Neural cell (in vitro differentiated cells): ENCODE data around the gene SFRP5. TPM values are rescaled to one million over a fixed set of nuclear protein-coding genes. Genes with fewer than 3 reads are reported as not detected.

Experiments used
- H2AFZ ChIP-seq: fragments of 200-600, 300-800 bp; sonication (generic), shearing (Covaris generic); 2 replicates; pipeline ENCODE4 v1.6.0; 2014; ENCODE audit warnings: low read depth, mild to moderate bottlenecking, antibody characterized with exemption, low read length, moderate library complexity
- H3F3A ChIP-seq: fragments of 200-600 bp; shearing (Covaris generic); 2 replicates; pipeline ENCODE4 v1.6.1; 2016; ENCODE audit warnings: mild to moderate bottlenecking, moderate library complexity, mixed read lengths, antibody characterized with exemption, low read length; ENCODE audit not compliant: insufficient read depth, poor library complexity, severe bottlenecking
- H3K27ac ChIP-seq: fragments of 200-600, 300-800 bp; sonication (generic), shearing (Covaris generic); 2 replicates; pipeline ENCODE4 v1.5.1; 2014; ENCODE audit warnings: mild to moderate bottlenecking, low read length, moderate library complexity
- H3K27me3 ChIP-seq: fragments of 300-800, 200-600 bp; sonication (generic), shearing (Covaris generic); 2 replicates; pipeline ENCODE4 v1.6.0; 2014; ENCODE audit warnings: mild to moderate bottlenecking, low read depth, low read length, moderate library complexity; ENCODE audit not compliant: insufficient read depth
- H3K36me3 ChIP-seq: fragments of 300-800, 200-600 bp; sonication (generic), shearing (Covaris generic); 2 replicates; pipeline ENCODE4 v1.5.1; 2014; ENCODE audit warnings: mild to moderate bottlenecking, antibody characterized with exemption, low read length, moderate library complexity; ENCODE audit not compliant: insufficient read depth
- H3K4me2 ChIP-seq: fragments of 300-800, 200-600 bp; sonication (generic), shearing (Covaris generic); 2 replicates; pipeline ENCODE4 v1.6.0; 2014; ENCODE audit warnings: mild to moderate bottlenecking, low read length
- H3K4me3 ChIP-seq: fragments of 300-800, 200-600 bp; sonication (generic), shearing (Covaris generic); 2 replicates; pipeline ENCODE4 v1.5.1; 2014; ENCODE audit warnings: mild to moderate bottlenecking, low read length, moderate library complexity
- H3K79me2 ChIP-seq: fragments of 200-600 bp; shearing (Covaris generic); replicated peaks from 2 replicates; pipeline ENCODE4 v1.6.0; 2014; ENCODE audit warnings: mild to moderate bottlenecking, low read length, moderate library complexity; ENCODE audit not compliant: insufficient read depth
- H3K9ac ChIP-seq: fragments of 300-800, 200-600 bp; sonication (generic), shearing (Covaris generic); 2 replicates; pipeline ENCODE4 v1.6.1; 2016; ENCODE audit warnings: mild to moderate bottlenecking, low read length, mixed read lengths
- H3K9me2 ChIP-seq: fragments of 200-600 bp; shearing (Covaris generic); 2 replicates; pipeline ENCODE4 v1.6.1; 2016; ENCODE audit warnings: mild to moderate bottlenecking, low read length, mixed read lengths; ENCODE audit not compliant: insufficient read depth
- H3K9me3 ChIP-seq: fragments of 200-600, 300-800 bp; sonication (generic), shearing (Covaris generic); 2 replicates; pipeline ENCODE4 v1.6.1; 2016; ENCODE audit warnings: mild to moderate bottlenecking, mixed run types, low read length, moderate library complexity, mixed read lengths
- H4K20me1 ChIP-seq: fragments of 200-600 bp; shearing (Covaris generic); 2 replicates; pipeline ENCODE4 v1.6.1; 2016; ENCODE audit warnings: mild to moderate bottlenecking, mixed run types; ENCODE audit not compliant: insufficient read depth
- CTCF ChIP-seq: fragments of 450-650 bp; IDR thresholded peaks from 2 replicates; pipeline ENCODE4 v1.5.1; 2014; ENCODE audit warnings: antibody characterized with exemption, mild to moderate bottlenecking, moderate library complexity; ENCODE audit not compliant: poor library complexity, severe bottlenecking
- EP300 ChIP-seq: fragments of 450-650 bp; conservative IDR thresholded peaks from 2 replicates; pipeline ENCODE4 v1.6.1; 2014; ENCODE audit warnings: antibody characterized with exemption, mild to moderate bottlenecking, moderate library complexity; ENCODE audit not compliant: poor library complexity, severe bottlenecking
- EZH2 ChIP-seq: fragments of 200-600, 300-800 bp; shearing (Covaris generic), sonication (generic); IDR thresholded peaks from 2 replicates; pipeline ENCODE4 v1.6.1; 2014; ENCODE audit warnings: antibody characterized with exemption, low read length, borderline replicate concordance, mild to moderate bottlenecking; ENCODE audit not compliant: insufficient read depth, poor library complexity, severe bottlenecking
- MXI1 ChIP-seq: fragments of 450-650 bp; conservative IDR thresholded peaks from 2 replicates; pipeline ENCODE4 v1.6.1; 2014; ENCODE audit warnings: antibody characterized with exemption, mild to moderate bottlenecking; ENCODE audit not compliant: poor library complexity, severe bottlenecking
- POLR2AphosphoS5 ChIP-seq: IDR thresholded peaks from 2 replicates; pipeline ENCODE4 v1.6.1; 2012
- RAD21 ChIP-seq: fragments of 450-650 bp; conservative IDR thresholded peaks from 2 replicates; pipeline ENCODE4 v1.6.1; 2014; ENCODE audit warnings: antibody characterized with exemption, mild to moderate bottlenecking, moderate library complexity
- REST ChIP-seq: IDR thresholded peaks from 2 replicates; pipeline ENCODE4 v1.6.1; 2012; ENCODE audit warnings: borderline replicate concordance
- SMC3 ChIP-seq: fragments of 450-650 bp; conservative IDR thresholded peaks from 2 replicates; pipeline ENCODE4 v1.6.1; 2014; ENCODE audit warnings: antibody characterized with exemption, mild to moderate bottlenecking, moderate library complexity; ENCODE audit not compliant: poor library complexity
- TAF1 ChIP-seq: IDR thresholded peaks from 2 replicates; pipeline ENCODE4 v1.6.1; 2012; ENCODE audit warnings: low read depth
- polyA plus RNA-seq: library from polyadenylated mRNA; depleted of rRNA; stranded (reverse); fragments of >200 nt; gene quantifications from 2 replicates; pipeline ENCODE4 v1.2.3, GENCODE V29; 2014

Gene SFRP5
- polyA plus RNA-seq, 1 donor from 2014 or later = 1.2 TPM

GRCh38 chr10:97744405-97745035, 27.3 kb downstream of the SFRP5 start:
- no peaks in the 10 kb centered on the region for H3K9me2 ChIP-seq
- no peaks in the 10 kb centered on the region for H3K27me3 ChIP-seq
- no peak overlapping the region for H3K27ac ChIP-seq
- no peak overlapping the region for H3K9ac ChIP-seq
- no peaks in the 10 kb centered on the region for H3F3A ChIP-seq
- no peak overlapping the region for H3K4me2 ChIP-seq
- TF ChIP-seq TAF1 (no peak), MXI1 (no peak), EP300 (no peak), POLR2AphosphoS5 (no peak), RAD21 (no peak), EZH2 (no peak), SMC3 (no peak), CTCF (no peak), REST (no peak)
- H3K4me3 ChIP-seq = no peak overlapping the region
- peaks cover 7% of the 10 kb centered on the region for H3K79me2 ChIP-seq
- H3K36me3 ChIP-seq = no peaks in the 10 kb centered on the region
- H4K20me1 ChIP-seq = no peaks in the 10 kb centered on the region
- H3K9me3 ChIP-seq = no peaks in the 10 kb centered on the region
- no peak overlapping the region for H2AFZ ChIP-seq

- Histone ChIP-seq H3K9ac (no peak overlapping the region), H4K20me1 (no peaks in the 10 kb centered on the region), H3K9me3 (no peaks in the 10 kb centered on the region), H3K4me3 (no peak overlapping the region), H3K36me3 (no peaks in the 10 kb centered on the region), H3K9me2 (no peaks in the 10 kb centered on the region), H3K79me2 (peaks cover 17% of the 10 kb centered on the region), H2AFZ (no peak overlapping the region), H3K4me2 (no peak overlapping the region), H3K27me3 (no peaks in the 10 kb centered on the region), H3F3A (no peaks in the 10 kb centered on the region), H3K27ac (no peak overlapping the region)
- TF ChIP-seq MXI1 (no peak), EZH2 (no peak), RAD21 (no peak), SMC3 (no peak), EP300 (no peak), TAF1 (no peak), REST (no peak), CTCF (no peak), POLR2AphosphoS5 (no peak)
Observed at GRCh38 chr10:97743169-97743943, 28.4 kb downstream of the SFRP5 start.
